ENCODE results near the gene POMP. TPM values are rescaled to one million over a fixed set of nuclear protein-coding genes. Genes with fewer than 3 reads are reported as not detected.

Gene POMP
- total RNA-seq, 1 donor from 2014 or later = 108 TPM

DNA sequence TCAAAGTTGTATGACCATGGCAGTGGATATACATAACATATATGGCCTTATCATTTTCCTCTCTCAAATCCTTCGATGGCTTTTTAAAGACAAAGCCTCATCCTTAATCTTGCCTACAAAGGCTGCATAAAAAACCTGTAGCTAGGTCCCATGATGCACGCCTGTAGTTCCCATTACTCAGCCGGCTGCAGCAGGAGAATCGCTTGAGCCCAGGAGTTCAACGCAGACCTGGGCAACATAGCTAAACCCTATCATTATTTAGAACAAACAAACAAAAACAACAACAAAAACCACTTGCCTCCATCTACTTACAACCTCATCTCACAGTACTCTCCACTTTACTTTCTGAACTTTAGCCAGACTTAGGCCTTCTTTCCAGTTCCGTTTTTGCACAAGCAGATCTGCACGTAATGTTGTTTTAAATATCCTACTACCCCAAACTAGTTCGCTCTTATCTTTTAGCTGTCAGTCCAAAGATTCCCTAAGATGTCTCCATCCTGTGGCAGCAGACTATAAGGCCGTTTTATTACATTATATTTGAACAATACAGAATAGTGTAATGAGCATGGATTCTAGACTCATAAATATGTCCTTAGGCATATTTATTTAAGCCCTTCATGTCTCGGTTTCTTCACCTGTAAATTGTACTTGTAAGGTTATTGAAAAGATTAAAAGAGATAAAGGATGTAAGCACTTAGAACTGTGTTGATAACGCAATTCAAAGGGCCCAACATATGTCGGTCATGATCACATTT is 969 bp upstream of the POMP start:
- Mint-ChIP-seq H3K27me3 (ENCODE audit: unreplicated experiment) (no peaks in the 10 kb centered on the region), H3K36me3 (ENCODE audit: low read depth, unreplicated experiment) (peaks cover 3% of the 10 kb centered on the region), H3K9me3 (ENCODE audit: unreplicated experiment) (no peaks in the 10 kb centered on the region), H3K27ac (ENCODE audit: unreplicated experiment) (peak overlapping the region; percentile 75), H3K4me3 (ENCODE audit: unreplicated experiment) (peak overlapping the region; percentile 97), H3K4me1 (ENCODE audit: unreplicated experiment) (peaks cover 62% of the 10 kb centered on the region)
- DNase-seq (ENCODE audit: low spot score) = no peak
- TF ChIP-seq, protein P1, sequence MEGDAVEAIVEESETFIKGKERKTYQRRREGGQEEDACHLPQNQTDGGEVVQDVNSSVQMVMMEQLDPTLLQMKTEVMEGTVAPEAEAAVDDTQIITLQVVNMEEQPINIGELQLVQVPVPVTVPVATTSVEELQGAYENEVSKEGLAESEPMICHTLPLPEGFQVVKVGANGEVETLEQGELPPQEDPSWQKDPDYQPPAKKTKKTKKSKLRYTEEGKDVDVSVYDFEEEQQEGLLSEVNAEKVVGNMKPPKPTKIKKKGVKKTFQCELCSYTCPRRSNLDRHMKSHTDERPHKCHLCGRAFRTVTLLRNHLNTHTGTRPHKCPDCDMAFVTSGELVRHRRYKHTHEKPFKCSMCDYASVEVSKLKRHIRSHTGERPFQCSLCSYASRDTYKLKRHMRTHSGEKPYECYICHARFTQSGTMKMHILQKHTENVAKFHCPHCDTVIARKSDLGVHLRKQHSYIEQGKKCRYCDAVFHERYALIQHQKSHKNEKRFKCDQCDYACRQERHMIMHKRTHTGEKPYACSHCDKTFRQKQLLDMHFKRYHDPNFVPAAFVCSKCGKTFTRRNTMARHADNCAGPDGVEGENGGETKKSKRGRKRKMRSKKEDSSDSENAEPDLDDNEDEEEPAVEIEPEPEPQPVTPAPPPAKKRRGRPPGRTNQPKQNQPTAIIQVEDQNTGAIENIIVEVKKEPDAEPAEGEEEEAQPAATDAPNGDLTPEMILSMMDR (IDR thresholded peaks at IDR 0.05; ENCODE audit: unreplicated experiment) = no peak

DNA sequence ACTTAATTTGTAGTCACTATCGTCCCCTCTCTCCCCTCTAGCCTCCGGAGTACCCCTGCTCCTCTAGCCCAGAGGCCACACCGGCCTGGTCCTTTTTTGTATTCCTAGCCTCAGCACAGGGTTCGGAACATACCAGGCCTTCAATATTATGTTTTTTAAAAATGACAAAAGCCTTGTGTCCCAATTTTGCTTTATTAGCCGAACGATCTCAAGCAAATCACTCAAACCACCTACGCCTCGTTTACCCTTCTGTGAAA is 463 bp upstream of the POMP start:
- Mint-ChIP-seq H3K9me3 (ENCODE audit: unreplicated experiment) (no peaks in the 10 kb centered on the region), H3K4me1 (ENCODE audit: unreplicated experiment) (peaks cover 63% of the 10 kb centered on the region), H3K36me3 (ENCODE audit: low read depth, unreplicated experiment) (peaks cover 3% of the 10 kb centered on the region), H3K27ac (ENCODE audit: unreplicated experiment) (peak overlapping the region; percentile 75), H3K27me3 (ENCODE audit: unreplicated experiment) (no peaks in the 10 kb centered on the region), H3K4me3 (ENCODE audit: unreplicated experiment) (peak overlapping the region; percentile 97)
- TF ChIP-seq, protein P1 (IDR thresholded peaks at IDR 0.05; ENCODE audit: unreplicated experiment) = no peak
- DNase-seq (ENCODE audit: low spot score) = no peak

DNA sequence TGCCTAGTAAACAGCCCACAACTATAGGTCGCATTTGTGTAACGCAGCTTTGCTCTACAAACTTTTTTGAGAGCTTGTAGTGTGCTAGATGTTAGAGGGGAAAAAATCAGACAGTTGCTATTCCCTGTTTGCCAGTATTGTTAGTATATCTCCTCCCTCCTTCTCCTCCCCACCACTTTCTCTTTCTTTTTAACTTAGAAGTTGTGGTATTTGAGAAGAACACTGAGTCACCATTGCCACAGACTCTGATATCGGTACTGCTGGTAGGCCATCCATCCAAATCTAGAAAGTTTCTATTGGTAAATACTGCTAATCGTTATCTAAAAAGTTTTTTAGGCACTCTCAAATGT is 666 bp downstream of the POMP start:
- DNase-seq (ENCODE audit: low spot score) = no peak

DNA sequence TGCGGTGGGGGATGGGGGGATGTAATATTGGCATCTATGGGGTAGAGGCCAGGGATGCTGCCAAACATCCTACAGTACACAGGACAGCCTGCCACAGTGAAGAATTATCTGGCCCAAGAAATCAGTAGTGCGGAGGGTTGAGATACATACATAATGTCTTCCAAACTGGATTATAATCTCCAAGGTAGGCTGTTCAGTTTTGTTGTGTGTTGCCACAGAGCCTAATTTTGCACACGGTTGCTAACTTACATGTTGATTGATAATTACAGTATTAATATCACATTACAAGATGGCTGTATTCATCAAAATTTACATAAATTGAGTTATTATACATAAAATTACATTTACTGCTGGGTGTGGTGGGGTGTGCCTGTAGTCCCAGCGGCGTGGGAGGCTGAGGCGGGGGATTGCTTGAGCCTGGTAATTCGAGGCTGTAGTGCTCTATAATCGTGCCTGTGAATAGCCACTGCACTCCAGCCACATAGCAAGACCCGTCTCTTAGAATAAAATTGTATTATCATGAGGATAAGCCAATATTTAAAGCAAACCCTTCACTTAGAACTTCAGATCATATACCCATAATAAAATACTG is 8.1 kb downstream of the POMP start:
- H3K27ac Mint-ChIP-seq (ENCODE audit: unreplicated experiment) = no peak overlapping the region
- H3K4me1 Mint-ChIP-seq (ENCODE audit: unreplicated experiment) = peaks cover 19% of the 10 kb centered on the region
- no peaks in the 10 kb centered on the region for H3K9me3 Mint-ChIP-seq (ENCODE audit: unreplicated experiment)
- H3K36me3 Mint-ChIP-seq (ENCODE audit: low read depth, unreplicated experiment) = peaks cover 52% of the 10 kb centered on the region
- no peaks in the 10 kb centered on the region for H3K27me3 Mint-ChIP-seq (ENCODE audit: unreplicated experiment)
- TF ChIP-seq, protein P1 (IDR thresholded peaks at IDR 0.05; ENCODE audit: unreplicated experiment) = no peak
- H3K4me3 Mint-ChIP-seq (ENCODE audit: unreplicated experiment) = no peak overlapping the region
- DNase-seq (ENCODE audit: low spot score) = no peak

More for the DNA sequence above, 666 bp downstream of the POMP start:
- Mint-ChIP-seq H3K27ac (ENCODE audit: unreplicated experiment) (peak overlapping the region; percentile 96), H3K4me3 (ENCODE audit: unreplicated experiment) (peak overlapping the region; percentile 97), H3K27me3 (ENCODE audit: unreplicated experiment) (no peaks in the 10 kb centered on the region), H3K9me3 (ENCODE audit: unreplicated experiment) (no peaks in the 10 kb centered on the region), H3K4me1 (ENCODE audit: unreplicated experiment) (peaks cover 64% of the 10 kb centered on the region), H3K36me3 (ENCODE audit: low read depth, unreplicated experiment) (peaks cover 3% of the 10 kb centered on the region)
- TF ChIP-seq, protein P1 (IDR thresholded peaks at IDR 0.05; ENCODE audit: unreplicated experiment) = no peak

DNA sequence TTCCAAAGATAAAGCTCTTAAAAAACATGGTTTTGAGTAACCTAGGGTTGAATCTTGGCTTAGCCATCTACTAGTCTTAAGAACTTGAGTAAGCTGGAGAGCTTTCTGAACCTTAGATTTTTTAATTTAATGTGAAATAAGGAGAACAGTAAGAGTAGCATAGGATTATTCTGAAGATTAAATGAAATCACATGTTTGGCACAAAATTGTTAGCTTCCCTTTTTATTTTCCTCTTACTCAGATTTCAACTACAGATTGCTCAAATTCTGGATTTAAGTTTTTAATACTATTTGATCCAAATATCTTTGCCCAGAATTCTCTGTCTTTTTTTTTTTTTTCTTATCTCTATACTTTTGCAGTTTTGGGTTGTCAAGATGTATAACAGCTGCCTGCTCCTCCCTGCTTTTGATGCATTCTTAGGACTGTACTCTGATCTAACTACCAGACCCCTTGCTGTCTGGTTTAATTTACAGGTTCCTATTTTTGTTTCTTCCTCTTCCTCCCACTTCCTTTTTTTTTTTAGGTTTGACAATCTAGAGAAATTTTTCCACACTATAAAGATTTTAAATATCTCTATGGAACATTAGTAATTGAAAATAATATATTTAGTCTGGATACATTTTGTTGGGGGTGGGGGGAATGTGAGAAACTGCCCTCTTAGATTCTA is 12.3 kb downstream of the POMP start:
- Mint-ChIP-seq H3K9me3 (ENCODE audit: unreplicated experiment) (no peaks in the 10 kb centered on the region), H3K27me3 (ENCODE audit: unreplicated experiment) (no peaks in the 10 kb centered on the region), H3K4me1 (ENCODE audit: unreplicated experiment) (peaks cover 10% of the 10 kb centered on the region), H3K36me3 (ENCODE audit: low read depth, unreplicated experiment) (peaks cover 60% of the 10 kb centered on the region), H3K4me3 (ENCODE audit: unreplicated experiment) (no peak overlapping the region), H3K27ac (ENCODE audit: unreplicated experiment) (peak overlapping the region; percentile 15)
- DNase-seq (ENCODE audit: low spot score) = no peak
- TF ChIP-seq, protein P1 (IDR thresholded peaks at IDR 0.05; ENCODE audit: unreplicated experiment) = no peak
